GM12878 (cell line): Measurements from ENCODE around the gene MCM3AP.

Experiments used
- BCL11A ChIP-seq: IDR thresholded peaks from 2 replicates; pipeline ENCODE4 v1.6.1; 2011; ENCODE audit warnings: low read depth, low read length
- CTCF ChIP-seq, 3 experiments: IDR thresholded peaks in 2 of 3; conservative IDR thresholded peaks in 1 of 3; 2 replicates each; pipeline ENCODE4 v1.5.1; 2011; ENCODE audit warnings: low read depth in 3 of 3, low read length in 3 of 3, mild to moderate bottlenecking in 3 of 3, control low read depth in 2 of 3, moderate library complexity in 2 of 3, inconsistent platforms in 1 of 3, mixed read lengths in 1 of 3; ENCODE audit not compliant: control insufficient read depth in 2 of 3, insufficient read depth in 1 of 3; ENCODE audit errors: extremely low read depth in 1 of 3
- EGR1 ChIP-seq, 2 experiments: IDR thresholded peaks; 1 replicate in 1 of 2; 2 replicates in 1 of 2; pipeline ENCODE4 v1.6.1; 2011 to 2012; ENCODE audit warnings: low read depth in 2 of 2, low read length in 2 of 2, borderline replicate concordance in 1 of 2, mild to moderate bottlenecking in 1 of 2, moderate library complexity in 1 of 2
- EZH2 ChIP-seq: IDR thresholded peaks from 2 replicates; pipeline ENCODE4 v1.6.1; 2012; ENCODE audit warnings: low read depth, mild to moderate bottlenecking, control low read depth, inconsistent platforms, low read length, borderline replicate concordance; ENCODE audit not compliant: control insufficient read depth
- FOXM1 ChIP-seq: IDR thresholded peaks from 2 replicates; pipeline ENCODE4 v1.6.1; 2012; ENCODE audit warnings: low read depth, mild to moderate bottlenecking, inconsistent platforms, low read length, moderate library complexity
- HDAC2 ChIP-seq: fragments of 200-600 bp; sonication (generic); IDR thresholded peaks from 2 replicates; pipeline ENCODE4 v1.6.1; 2017
- IKZF1 ChIP-seq: fragments of 450-650 bp; conservative IDR thresholded peaks from 2 replicates; pipeline ENCODE4 v1.6.1; 2017; ENCODE audit warnings: antibody characterized with exemption, mild to moderate bottlenecking
- MEF2A ChIP-seq: IDR thresholded peaks from 2 replicates; pipeline ENCODE4 v1.6.1; 2011; ENCODE audit warnings: low read depth, mild to moderate bottlenecking, low read length, moderate library complexity; ENCODE audit not compliant: insufficient read depth
- POLR2A ChIP-seq: IDR thresholded peaks from 2 replicates; pipeline ENCODE4 v1.6.1; 2011; ENCODE audit warnings: low read depth, mild to moderate bottlenecking, low read length
- RAD21 ChIP-seq: IDR thresholded peaks from 2 replicates; pipeline ENCODE4 v1.6.1; 2011; ENCODE audit warnings: mild to moderate bottlenecking, low read depth, low read length, moderate library complexity; ENCODE audit not compliant: insufficient read depth
- SIN3A ChIP-seq: IDR thresholded peaks from 2 replicates; pipeline ENCODE4 v1.6.1; 2012; ENCODE audit warnings: low read depth, low read length, improper control_type of control experiment
- SREBF1 ChIP-seq: IDR thresholded peaks from 2 replicates; pipeline ENCODE4 v1.6.1; 2012; ENCODE audit warnings: mild to moderate bottlenecking, low read length
- SRF ChIP-seq, 2 experiments: IDR thresholded peaks; 2 replicates each; pipeline ENCODE4 v1.6.1; 2011; ENCODE audit warnings: low read depth in 2 of 2, low read length in 2 of 2, mild to moderate bottlenecking in 1 of 2, moderate library complexity in 1 of 2
- ZNF592 ChIP-seq: fragments of 450-650 bp; IDR thresholded peaks from 2 replicates; pipeline ENCODE4 v1.6.1; 2017; ENCODE audit warnings: mild to moderate bottlenecking, moderate library complexity

- TF ChIP-seq EZH2, result no peak
- no peak for TF ChIP-seq HDAC2
- no peak for TF ChIP-seq CTCF (IDR thresholded peaks at IDR 0.05 in 2 of 3, conservative IDR thresholded peaks at IDR 0.05 in 1 of 3; ENCODE audit: control insufficient read depth in 2 of 3, extremely low read depth in 1 of 3, insufficient read depth in 1 of 3, low read depth in 3 of 3, low read length in 3 of 3)
- TF ChIP-seq RAD21, result no peak
- TF ChIP-seq POLR2A, result no peak
- TF ChIP-seq MEF2A, result no peak
- TF ChIP-seq SREBF1, result no peak
- TF ChIP-seq IKZF1, result no peak
- TF ChIP-seq SIN3A, result no peak
- no peak for TF ChIP-seq BCL11A
- no peak for TF ChIP-seq EGR1 (IDR thresholded peaks at IDR 0.05; ENCODE audit: borderline replicate concordance in 1 of 2, low read depth in 2 of 2, low read length in 2 of 2)
- TF ChIP-seq SRF (IDR thresholded peaks at IDR 0.05; ENCODE audit: low read depth in 2 of 2, low read length in 2 of 2), result no peak
- TF ChIP-seq ZNF592, result no peak
- TF ChIP-seq FOXM1, result no peak
Measured at GRCh38 chr21:46222436-46223116, 62.8 kb downstream of the MCM3AP start.
